Neuron (in vitro differentiated cells): Measurements from ENCODE around the gene ENO4.

Experiments
- H2AFZ ChIP-seq: one replicate; pipeline ENCODE4 v1.6.1; 2013; ENCODE audit warnings: low read depth, mild to moderate bottlenecking, inconsistent platforms, low read length, moderate library complexity
- H3K27me3 ChIP-seq: one replicate; pipeline ENCODE4 v1.6.1; 2013; ENCODE audit warnings: low read length; ENCODE audit not compliant: insufficient read depth
- H3K36me3 ChIP-seq: one replicate; pipeline ENCODE4 v1.6.1; 2013; ENCODE audit warnings: low read length; ENCODE audit not compliant: insufficient read depth
- H3K4me1 ChIP-seq: one replicate; pipeline ENCODE4 v1.6.1; 2013; ENCODE audit warnings: low read length; ENCODE audit not compliant: insufficient read depth
- H3K4me3 ChIP-seq: 2 replicates; pipeline ENCODE4 v1.5.1; 2013; ENCODE audit warnings: mild to moderate bottlenecking, low read length, moderate library complexity
- H3K9me3 ChIP-seq: one replicate; pipeline ENCODE4 v1.6.1; 2013; ENCODE audit warnings: low read length

The ENO4 gene

GRCh38 chr10:116882639-116883038 is 33.3 kb downstream of the ENO4 start:
- H3K36me3 ChIP-seq: no peaks in the 10 kb centered on the region
- H3K4me3 ChIP-seq: no peak overlapping the region
- H3K9me3 ChIP-seq: no peaks in the 10 kb centered on the region
- no peak overlapping the region for H2AFZ ChIP-seq
- H3K27me3 ChIP-seq: peaks cover 9% of the 10 kb centered on the region
- peaks cover 8% of the 10 kb centered on the region for H3K4me1 ChIP-seq

GRCh38 chr10:116886772-116887171 is 37.5 kb downstream of the ENO4 start:
- no peaks in the 10 kb centered on the region for H3K36me3 ChIP-seq
- H3K27me3 ChIP-seq: peaks cover 2% of the 10 kb centered on the region
- no peak overlapping the region for H3K4me3 ChIP-seq
- H3K4me1 ChIP-seq: no peaks in the 10 kb centered on the region
- H3K9me3 ChIP-seq: no peaks in the 10 kb centered on the region
- H2AFZ ChIP-seq: no peak overlapping the region

- H3K9me3 ChIP-seq: no peaks in the 10 kb centered on the region
- H3K4me3 ChIP-seq: no peak overlapping the region
- H2AFZ ChIP-seq: no peak overlapping the region
- H3K36me3 ChIP-seq: no peaks in the 10 kb centered on the region
- no peaks in the 10 kb centered on the region for H3K4me1 ChIP-seq
- H3K27me3 ChIP-seq: no peaks in the 10 kb centered on the region
Measured at GRCh38 chr10:116888380-116889055, 39.2 kb downstream of the ENO4 start.

- Histone ChIP-seq H3K27me3 (no peaks in the 10 kb centered on the region), H3K4me3 (no peak overlapping the region), H3K4me1 (no peaks in the 10 kb centered on the region), H3K9me3 (no peaks in the 10 kb centered on the region), H3K36me3 (no peaks in the 10 kb centered on the region), H2AFZ (no peak overlapping the region)
Measured at GRCh38 chr10:116889066-116889465, 39.8 kb downstream of the ENO4 start.

- Histone ChIP-seq H3K4me1 (no peaks in the 10 kb centered on the region), H3K27me3 (no peaks in the 10 kb centered on the region), H2AFZ (no peak overlapping the region), H3K36me3 (no peaks in the 10 kb centered on the region), H3K9me3 (no peaks in the 10 kb centered on the region), H3K4me3 (no peak overlapping the region)
Measured at GRCh38 chr10:116891208-116891607, 41.9 kb downstream of the ENO4 start.

- no peaks in the 10 kb centered on the region for H3K4me1 ChIP-seq
- no peaks in the 10 kb centered on the region for H3K9me3 ChIP-seq
- H3K27me3 ChIP-seq: no peaks in the 10 kb centered on the region
- H2AFZ ChIP-seq: no peak overlapping the region
- no peaks in the 10 kb centered on the region for H3K36me3 ChIP-seq
- no peak overlapping the region for H3K4me3 ChIP-seq
Measured at GRCh38 chr10:116892907-116893685, 43.8 kb downstream of the ENO4 start.

- H3K36me3 ChIP-seq: no peaks in the 10 kb centered on the region
- no peak overlapping the region for H3K4me3 ChIP-seq
- H3K27me3 ChIP-seq: no peaks in the 10 kb centered on the region
- no peaks in the 10 kb centered on the region for H3K4me1 ChIP-seq
- H3K9me3 ChIP-seq: no peaks in the 10 kb centered on the region
- no peak overlapping the region for H2AFZ ChIP-seq
Measured at GRCh38 chr10:116893686-116894037, 44.4 kb downstream of the ENO4 start.

GRCh38 chr10:116899626-116900025 is 50.3 kb downstream of the ENO4 start:
- H2AFZ ChIP-seq: no peak overlapping the region
- no peaks in the 10 kb centered on the region for H3K4me1 ChIP-seq
- H3K36me3 ChIP-seq: no peaks in the 10 kb centered on the region
- H3K27me3 ChIP-seq: no peaks in the 10 kb centered on the region
- no peak overlapping the region for H3K4me3 ChIP-seq
- H3K9me3 ChIP-seq: no peaks in the 10 kb centered on the region

- H3K9me3 ChIP-seq: no peaks in the 10 kb centered on the region
- H3K4me1 ChIP-seq: peaks cover 7% of the 10 kb centered on the region
- H3K36me3 ChIP-seq: peaks cover 2% of the 10 kb centered on the region
- no peaks in the 10 kb centered on the region for H3K27me3 ChIP-seq
- no peak overlapping the region for H3K4me3 ChIP-seq
- H2AFZ ChIP-seq: no peak overlapping the region
Measured at GRCh38 chr10:116905845-116906210, 56.5 kb downstream of the ENO4 start.

- Histone ChIP-seq H3K36me3 (peaks cover 2% of the 10 kb centered on the region), H3K4me3 (no peak overlapping the region), H2AFZ (no peak overlapping the region), H3K4me1 (peaks cover 11% of the 10 kb centered on the region), H3K9me3 (no peaks in the 10 kb centered on the region), H3K27me3 (no peaks in the 10 kb centered on the region)
Measured at GRCh38 chr10:116907245-116907987, 58.1 kb downstream of the ENO4 start.

- no peaks in the 10 kb centered on the region for H3K27me3 ChIP-seq
- H3K9me3 ChIP-seq: no peaks in the 10 kb centered on the region
- peaks cover 3% of the 10 kb centered on the region for H3K36me3 ChIP-seq
- H3K4me1 ChIP-seq: peaks cover 11% of the 10 kb centered on the region
- no peak overlapping the region for H2AFZ ChIP-seq
- no peak overlapping the region for H3K4me3 ChIP-seq
Measured at GRCh38 chr10:116909307-116909706, 60.0 kb downstream of the ENO4 start.

- H3K36me3 ChIP-seq: peaks cover 4% of the 10 kb centered on the region
- no peaks in the 10 kb centered on the region for H3K27me3 ChIP-seq
- H3K9me3 ChIP-seq: no peaks in the 10 kb centered on the region
Measured at GRCh38 chr10:116910910-116911309, 61.6 kb downstream of the ENO4 start.

GRCh38 chr10:116912162-116912561 is 62.9 kb downstream of the ENO4 start:
- H3K27me3 ChIP-seq: no peaks in the 10 kb centered on the region
- H3K9me3 ChIP-seq: no peaks in the 10 kb centered on the region
- peaks cover 2% of the 10 kb centered on the region for H3K36me3 ChIP-seq
- no peak overlapping the region for H2AFZ ChIP-seq
- peaks cover 8% of the 10 kb centered on the region for H3K4me1 ChIP-seq
- no peak overlapping the region for H3K4me3 ChIP-seq

More at GRCh38 chr10:116910910-116911309, 61.6 kb downstream of the ENO4 start:
- Histone ChIP-seq H2AFZ (no peak overlapping the region), H3K4me3 (no peak overlapping the region), H3K4me1 (peaks cover 11% of the 10 kb centered on the region)
